Measurements from ENCODE around the gene PHOSPHO1.

GRCh38 chr17:49229076-49229804, 1.3 kb downstream of the PHOSPHO1 start:
- TF ChIP-seq CTCF (IDR thresholded peaks at IDR 0.05; ENCODE audit: poor library complexity) (no peak), EZH2 (IDR thresholded peaks at IDR 0.05; ENCODE audit: borderline replicate concordance) (no peak)

Data from hepatocyte (in vitro differentiated cells).